Fibroblast of skin of scalp (primary cell): Measurements from ENCODE around the gene VDAC2.
"Not testable (repeated sequence)": the region's sequence is repeated elsewhere in the genome, so short reads cannot be mapped to it uniquely, and the experiment has no call there.

ENCODE experiments used
- DNase-seq: peaks from one replicate; pipeline ENCODE4 v3.0.0-alpha.2; 2013

Gene VDAC2

GRCh38 chr10:75199949-75200348 is 10.6 kb upstream of the VDAC2 start:
- DNase-seq, result not testable (repeated sequence)

DNA sequence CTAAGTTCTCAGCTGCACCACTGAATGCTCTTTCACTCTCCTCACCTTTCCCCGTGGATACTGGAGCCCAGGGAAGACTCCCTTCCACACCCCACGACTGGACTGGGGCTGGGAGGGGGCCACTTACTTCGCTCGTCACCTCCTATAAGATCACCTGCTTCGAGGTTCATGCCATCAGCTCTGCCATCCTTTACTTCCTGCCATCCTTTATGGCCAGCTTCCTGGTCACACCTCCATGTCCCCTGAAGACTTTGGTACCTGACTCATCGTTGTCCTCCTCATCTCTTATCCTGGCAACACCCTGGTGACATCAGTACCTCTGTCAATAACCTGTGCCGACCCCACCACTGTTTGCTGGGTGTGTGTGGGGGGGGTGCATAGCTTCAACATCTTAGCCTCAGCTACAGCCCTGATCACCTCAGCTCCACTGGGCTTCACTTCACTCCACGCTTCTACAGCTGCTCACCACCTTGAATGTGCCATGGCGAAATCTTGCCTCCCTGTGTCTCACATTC is 8.7 kb upstream of the VDAC2 start:
- no peak for DNase-seq

DNA sequence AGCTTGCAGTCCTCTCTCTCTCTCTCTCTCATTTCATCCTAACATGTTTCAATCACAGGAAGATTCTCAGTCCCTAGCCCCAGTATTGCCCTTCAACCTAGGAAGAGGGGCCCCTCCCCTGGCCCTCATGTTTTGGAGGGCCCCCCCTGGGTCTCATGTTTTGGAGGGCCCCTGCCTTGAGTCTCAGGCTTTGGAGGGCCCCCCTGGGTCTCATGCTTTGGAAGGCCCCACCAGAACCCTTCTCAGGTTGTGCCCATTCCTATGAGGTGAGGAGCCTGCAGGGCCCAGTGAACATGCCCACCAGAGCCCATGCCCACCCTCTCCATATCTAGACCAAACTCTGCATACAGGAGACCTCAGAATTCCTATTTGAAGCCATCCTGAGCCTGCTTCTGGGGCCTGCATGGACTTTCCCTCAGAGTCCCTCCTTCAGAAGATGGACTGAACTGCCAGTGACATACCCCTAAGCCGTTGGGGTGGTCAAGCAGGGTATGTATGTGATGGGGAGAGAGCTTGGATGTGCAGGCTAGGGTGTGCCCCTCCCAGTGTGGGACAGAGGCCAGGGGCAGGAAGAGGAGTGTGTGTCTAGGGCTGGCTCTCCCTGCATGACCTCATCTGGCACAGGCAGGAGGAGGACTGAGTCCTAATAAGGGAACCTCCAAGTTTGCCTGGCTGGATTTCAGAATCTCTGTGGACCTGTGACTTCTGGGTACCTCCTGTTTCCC is 8.1 kb upstream of the VDAC2 start:
- DNase-seq, result peak; percentile 86

- DNase-seq, result not testable (repeated sequence)
Observed at GRCh38 chr10:75203046-75203620, 7.5 kb upstream of the VDAC2 start.

GRCh38 chr10:75203724-75204123 is 6.9 kb upstream of the VDAC2 start:
- no peak for DNase-seq

- DNase-seq, result no peak
Observed at GRCh38 chr10:75205908-75206307, 4.7 kb upstream of the VDAC2 start.

DNA sequence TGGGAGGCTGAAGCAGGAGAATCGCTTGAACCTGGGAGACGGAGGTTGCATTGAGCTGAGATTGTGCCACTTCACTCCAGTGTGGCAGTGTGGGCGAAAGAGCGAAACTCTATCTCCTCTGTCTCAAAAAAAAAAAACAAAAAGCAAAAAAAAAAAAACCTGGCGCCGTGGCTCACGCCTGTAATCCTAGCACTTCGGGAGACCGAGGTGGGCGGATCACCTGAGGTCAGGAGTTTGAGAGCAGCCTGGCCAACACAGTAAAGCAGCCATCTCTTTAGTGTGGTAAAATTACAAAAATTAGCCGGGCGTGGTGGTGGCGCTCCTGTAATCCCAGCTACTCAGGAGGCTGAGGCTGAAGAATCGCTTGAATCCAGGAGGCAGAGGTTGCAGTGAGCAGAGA is 4.0 kb upstream of the VDAC2 start:
- DNase-seq, result not testable (repeated sequence)

GRCh38 chr10:75207079-75207856 is 3.3 kb upstream of the VDAC2 start:
- DNase-seq, result no peak

- no peak for DNase-seq
Observed at GRCh38 chr10:75207857-75208144, 2.8 kb upstream of the VDAC2 start.

DNA sequence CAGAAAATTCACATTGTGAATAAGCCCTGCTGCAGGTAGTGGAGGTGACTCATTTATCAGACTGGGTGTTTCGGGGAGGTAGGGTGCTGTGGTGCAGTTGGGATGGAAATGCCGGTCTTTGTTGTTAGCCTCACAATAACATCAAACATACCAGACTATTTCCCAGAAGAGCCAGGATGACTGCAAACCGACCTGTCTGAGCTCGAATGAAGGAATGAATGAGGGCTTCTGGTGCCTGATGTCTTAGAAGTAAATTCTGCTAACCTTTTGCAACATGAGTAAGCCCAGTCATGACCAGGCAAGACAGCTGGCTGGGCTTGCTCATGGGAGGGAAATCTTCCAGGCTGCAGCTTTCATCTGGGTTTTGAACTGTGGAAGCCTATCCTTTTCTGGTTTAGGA is 2.4 kb upstream of the VDAC2 start:
- DNase-seq, result peak; percentile 40

DNA sequence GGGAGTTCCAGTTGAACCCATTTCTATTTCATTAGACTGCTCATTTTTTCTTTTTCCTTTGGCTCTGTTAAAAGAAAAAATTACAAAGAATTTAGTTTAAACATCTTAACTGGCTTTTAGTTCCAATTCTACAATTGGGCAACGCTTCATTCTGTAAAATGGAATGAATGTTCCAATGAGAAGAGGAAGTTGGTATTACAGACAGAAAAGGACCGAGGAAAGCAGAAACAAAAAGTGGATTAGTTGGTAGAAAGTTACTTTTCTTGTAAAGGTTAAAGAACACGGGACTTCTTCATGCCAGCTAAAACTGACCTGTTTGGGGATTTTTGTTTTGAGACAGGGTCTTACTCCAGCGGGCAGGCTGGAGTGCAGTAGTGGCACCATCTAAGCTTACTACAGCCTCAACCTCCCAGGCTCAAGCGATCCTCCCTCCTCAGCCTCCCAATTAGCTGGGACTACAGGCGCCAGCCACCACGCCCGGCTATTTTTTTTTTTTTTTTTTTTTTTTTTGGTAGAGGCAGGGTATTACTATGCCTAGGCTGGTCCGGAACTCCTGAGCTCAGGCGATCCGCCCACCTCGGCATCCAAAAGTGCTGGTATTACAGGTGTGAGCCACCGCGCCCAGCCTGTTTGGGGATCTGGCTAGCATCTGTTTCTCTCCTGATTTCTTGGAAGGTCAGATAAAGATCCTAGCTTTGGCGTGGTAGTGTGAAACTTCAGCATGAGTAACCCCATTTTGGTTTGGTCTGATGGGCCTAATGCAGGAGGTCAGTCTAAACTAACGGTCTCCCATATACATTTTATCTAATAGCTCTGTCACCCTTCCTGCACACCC is 1.3 kb upstream of the VDAC2 start:
- DNase-seq, result no peak

DNA sequence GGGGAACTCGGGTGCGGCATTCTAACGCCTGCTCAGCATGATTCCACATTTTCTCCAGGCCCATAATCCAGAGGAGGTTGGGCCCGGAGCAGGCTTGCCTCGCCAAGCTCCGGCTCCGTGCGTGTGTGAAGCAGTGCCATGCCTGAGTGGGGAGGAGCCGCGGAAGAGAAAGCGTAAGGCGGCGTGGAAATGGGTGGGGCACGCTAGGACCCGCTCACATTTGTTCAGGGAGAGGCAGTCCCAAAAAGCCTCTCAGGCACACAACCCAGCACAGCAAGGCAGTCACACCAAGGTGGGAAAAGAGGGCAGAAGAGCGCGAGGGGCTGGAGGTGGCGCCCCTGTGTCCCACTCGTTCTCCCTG is 695 bp upstream of the VDAC2 start:
- DNase-seq, result peak; percentile 86

DNA sequence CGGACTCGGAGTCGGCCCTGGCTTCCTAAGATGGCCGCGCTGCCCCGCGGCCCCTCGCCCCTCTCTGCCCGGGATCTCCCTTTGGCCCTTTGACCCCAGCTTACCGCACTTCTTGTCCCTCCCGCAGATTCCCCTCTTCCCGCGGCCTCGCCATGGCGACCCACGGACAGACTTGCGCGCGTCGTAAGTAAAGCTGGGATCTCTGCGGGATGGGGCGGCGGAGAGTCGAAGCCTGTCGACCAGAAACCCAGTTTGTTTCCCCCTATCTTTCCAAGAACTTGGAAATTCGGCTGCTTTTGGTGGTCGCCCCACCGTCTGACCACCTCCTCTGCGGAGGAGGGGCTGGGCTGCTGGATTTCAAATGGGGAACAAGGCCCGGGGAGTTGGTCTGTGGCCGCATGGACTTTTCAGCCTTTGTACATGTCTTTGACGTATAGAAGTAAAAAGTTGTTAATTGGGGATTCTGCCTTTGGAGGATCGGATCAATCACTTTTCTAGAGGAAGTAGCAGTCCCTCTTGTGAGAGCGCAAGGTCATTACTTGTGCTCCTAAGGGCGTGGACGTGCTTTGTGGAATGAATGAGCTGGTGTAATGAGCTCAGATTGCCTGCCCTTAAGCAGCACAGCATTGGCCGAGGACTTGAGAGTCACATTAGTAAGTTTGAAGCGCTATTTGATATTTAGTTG is 553 bp downstream of the VDAC2 start:
- DNase-seq, result peak; percentile 58

DNA sequence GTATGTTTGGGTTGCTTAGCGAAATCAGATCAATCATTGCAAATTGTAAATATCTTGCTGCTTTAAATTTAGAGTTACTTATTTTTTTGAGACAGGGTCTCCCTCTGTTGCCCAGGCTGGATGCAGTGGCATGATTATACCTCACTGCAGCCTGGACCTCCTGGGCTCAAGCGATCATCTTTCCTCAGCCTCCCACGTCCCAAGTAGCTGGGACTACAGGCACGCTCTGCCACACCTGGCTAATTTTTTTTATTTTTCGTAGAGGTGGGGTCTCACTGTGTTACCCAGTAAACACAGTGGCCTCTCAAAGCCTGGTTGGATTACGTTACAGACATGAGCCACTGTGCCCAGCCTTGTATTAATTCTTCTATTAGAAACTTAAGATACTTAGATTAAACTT is 1.7 kb downstream of the VDAC2 start:
- no peak for DNase-seq

- no peak for DNase-seq
Observed at GRCh38 chr10:75220274-75220673, 9.7 kb downstream of the VDAC2 start.

DNA sequence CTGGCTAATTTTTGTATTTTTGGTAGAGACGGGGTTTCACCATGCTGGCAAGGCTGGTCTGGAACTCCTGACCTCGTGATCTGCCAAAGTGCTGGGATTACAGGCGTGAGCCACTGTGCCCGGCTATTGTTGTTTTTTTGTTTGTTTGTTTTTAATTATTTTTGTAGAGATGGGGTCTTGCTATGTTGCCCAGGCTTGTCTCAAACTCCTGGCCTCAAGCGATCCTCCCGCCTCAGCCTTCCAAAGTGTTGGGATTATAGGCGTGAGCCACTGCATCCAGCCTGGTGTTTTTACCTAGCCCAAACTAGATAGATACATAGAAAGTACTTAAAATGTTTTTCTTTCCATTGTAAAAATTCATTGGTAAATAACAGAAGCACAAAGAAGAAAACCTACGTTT is 10.9 kb downstream of the VDAC2 start:
- DNase-seq, result not testable (repeated sequence)

DNA sequence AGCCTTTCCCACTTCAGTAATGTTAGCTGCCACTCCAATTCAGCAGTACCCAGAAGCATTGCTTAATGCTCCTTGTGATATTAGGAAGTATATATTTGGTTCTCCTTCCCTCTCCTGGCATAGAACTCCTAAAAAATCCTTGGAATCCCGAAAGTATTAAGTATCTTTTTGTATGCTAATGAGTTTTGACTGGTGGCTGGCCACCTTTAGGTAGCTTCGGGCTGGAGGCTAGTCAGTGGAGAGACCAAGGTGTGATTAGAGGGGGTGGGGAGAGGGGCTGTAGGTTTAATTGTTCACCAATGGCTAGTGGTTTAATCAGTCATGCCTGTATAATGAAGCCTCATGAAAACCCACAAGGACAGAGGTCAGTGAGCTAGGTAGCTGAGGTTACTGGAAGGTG is 12.9 kb downstream of the VDAC2 start:
- DNase-seq, result no peak

DNA sequence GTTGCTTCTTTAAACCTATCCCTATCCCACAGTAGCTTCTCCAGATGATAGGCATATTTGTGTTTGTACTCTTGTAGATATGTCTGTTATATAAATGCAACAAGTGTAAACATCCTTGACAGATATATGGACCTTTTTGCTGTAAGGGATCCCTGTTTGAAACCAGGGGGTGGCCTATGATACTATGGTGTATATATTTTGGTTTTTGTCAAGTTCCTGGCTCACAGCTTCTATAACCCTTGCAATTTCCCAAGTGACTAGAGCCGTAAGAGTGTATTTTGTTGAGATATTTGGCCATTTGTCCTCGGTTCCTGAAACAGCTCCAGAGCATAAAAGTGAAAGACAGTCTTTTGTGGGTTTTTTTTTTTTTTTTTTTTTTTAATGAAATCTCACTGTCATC is 15.5 kb downstream of the VDAC2 start:
- no peak for DNase-seq

DNA sequence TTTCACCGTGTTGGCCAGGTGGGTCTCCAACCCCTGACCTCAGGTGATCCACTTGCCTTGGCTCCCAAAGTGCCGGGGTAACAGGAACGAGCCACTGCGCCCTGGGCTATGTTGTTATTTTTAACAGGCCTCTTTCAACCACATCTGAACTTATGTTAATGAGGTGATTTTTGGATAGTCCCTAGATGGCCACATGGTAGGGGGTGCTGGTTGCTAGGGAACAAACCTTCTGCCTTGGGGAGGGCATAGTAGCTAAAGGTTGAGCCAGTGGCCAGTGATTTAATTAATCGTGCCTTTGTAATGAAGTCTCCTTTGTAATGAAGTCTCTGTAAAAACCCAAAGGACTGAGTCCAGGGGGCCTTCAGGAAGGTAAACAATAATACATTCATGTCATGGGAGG is 16.1 kb downstream of the VDAC2 start:
- DNase-seq, result no peak

GRCh38 chr10:75228278-75228677 is 17.7 kb downstream of the VDAC2 start:
- DNase-seq, result no peak

- DNase-seq, result no peak
Observed at GRCh38 chr10:75228834-75229233, 18.2 kb downstream of the VDAC2 start.

DNA sequence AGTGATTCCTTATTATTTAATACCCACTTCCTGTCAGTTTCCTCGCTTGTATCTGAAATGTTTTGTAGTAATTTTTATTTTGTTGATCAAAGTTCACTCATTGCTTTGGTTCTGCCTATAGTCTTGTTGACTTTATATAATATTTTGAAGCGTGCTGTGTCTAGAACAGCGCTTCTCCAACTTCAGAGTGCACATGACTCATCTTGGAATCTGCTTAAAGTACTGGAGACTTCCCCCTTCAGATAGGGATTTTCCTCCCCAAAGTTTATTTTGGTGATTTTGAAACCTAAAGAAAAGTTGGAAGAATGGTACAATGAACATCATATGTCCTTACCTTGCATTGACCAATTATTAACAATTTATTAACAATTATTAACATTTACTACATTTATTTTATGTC is 19.4 kb downstream of the VDAC2 start:
- peak; percentile 49 for DNase-seq
